Glomerular visceral epithelial cell (primary cell): ENCODE data around the gene CTSC.
"Not testable (repeated sequence)": the region's sequence is repeated elsewhere in the genome, so short reads cannot be mapped to it uniquely, and the experiment has no call there.

ENCODE experiments used
- DNase-seq: peaks from one replicate; pipeline ENCODE4 v3.0.0-alpha.2; 2016; ENCODE audit errors: extremely low spot score

The CTSC gene

DNA sequence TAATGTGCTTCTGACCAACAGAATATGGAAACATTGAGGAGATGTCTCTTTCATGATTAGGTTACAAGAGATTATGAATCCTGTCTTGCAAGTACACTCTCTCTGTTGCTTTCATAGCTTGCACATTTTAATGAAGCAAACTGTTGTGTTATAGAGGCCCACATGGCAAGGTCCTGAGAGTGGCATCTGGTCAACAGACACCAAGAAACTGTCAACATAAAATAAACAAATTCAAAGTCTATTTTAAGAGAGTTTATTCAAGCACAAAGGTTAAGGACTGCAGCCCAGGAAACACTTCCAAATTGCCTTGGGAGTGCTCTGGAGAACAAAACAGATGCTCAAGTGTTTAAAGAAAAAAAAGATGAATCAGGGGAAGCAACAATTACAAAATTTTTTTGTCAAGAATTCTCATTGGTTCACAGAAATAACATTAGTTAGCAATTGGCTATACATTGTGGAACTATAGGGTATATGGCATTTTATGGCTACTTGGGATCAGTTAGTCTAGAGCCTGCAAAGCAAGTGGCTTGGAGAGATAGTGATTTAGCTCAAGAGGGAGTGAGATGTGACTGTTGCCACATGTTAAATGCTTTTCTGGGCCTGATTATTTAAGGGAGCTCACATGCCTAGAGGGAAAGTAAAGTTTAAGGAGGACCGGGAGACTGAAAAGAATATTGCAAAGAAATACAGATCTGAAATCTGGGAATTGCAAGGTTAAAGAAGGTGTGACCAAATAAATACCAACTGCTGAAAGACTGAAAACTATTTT is 54.6 kb downstream of the CTSC start:
- DNase-seq, result no peak

GRCh38 chr11:88281317-88281712 is 56.2 kb downstream of the CTSC start:
- DNase-seq, result no peak

DNA sequence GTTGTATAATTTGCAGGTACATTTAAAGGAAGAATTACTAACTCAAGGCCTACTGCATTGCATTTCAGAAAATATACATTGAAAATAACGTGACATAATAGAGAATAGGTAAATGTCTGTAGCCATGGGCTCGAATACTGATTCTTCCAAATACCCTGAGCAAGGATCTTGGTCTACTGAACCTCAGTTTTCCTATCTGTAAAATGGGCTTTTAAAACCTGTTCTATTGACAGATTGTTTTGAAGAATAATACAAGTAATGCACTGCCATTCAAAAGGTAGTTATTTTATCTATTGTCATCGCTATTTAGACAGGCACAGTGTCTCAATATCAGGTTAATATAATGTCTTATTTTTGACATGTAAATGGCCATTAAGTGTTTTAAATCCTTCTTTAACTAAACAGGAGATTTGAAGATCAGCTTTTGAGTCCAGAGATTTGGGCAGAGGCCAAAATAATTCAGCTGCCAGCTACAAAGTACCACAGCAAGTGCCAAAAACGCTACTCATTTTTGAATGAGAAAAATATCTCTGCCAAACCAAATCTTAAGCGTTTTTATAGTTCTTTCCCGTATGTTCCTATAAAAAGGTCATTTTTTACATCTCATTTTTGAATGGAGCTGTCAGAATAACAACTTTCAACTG is 56.7 kb downstream of the CTSC start:
- no peak for DNase-seq

DNA sequence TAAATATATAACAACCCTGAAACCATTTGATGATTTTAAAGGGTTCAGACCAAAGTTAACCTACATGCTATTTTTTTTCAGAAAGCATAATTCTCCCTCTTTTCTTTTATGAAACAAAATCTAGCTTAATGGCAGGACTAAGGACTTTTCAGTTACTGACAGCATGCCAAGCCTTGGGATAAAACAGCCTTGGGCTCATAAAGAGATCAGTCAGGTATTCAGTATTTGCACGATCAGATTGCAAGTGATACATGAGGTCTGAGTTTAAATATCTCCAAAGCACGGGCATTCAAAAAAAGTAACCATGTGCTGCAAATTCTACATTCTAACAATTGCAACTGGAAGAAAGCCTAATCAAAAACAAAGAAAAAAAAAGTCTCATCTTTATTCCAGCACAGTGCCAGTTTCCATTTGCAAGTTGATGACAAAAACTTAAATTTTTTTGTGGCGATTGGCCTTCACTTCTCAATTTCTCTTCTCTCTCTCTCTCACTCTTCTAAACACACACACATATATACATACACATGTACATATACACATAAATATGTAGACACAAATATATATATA is 60.1 kb downstream of the CTSC start:
- DNase-seq, result no peak

DNA sequence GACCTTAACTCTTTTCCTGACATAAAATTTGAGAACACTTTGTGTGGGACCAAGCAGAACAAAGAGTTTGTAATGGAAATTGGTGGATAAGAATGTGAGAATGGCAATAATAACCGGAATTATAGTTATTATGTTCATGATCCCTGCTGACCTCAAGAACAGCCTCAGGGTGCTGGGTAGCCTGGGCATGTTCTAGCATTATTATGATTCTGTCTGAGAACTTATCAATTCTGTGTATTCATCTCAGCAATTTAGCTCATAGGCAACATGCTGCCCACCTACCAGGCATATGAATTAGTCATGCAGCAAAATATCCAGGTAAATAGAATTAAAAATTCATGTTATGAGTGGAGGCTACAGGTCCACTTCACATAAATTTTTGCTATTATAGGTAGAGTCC is 61.9 kb downstream of the CTSC start:
- no peak for DNase-seq

DNA sequence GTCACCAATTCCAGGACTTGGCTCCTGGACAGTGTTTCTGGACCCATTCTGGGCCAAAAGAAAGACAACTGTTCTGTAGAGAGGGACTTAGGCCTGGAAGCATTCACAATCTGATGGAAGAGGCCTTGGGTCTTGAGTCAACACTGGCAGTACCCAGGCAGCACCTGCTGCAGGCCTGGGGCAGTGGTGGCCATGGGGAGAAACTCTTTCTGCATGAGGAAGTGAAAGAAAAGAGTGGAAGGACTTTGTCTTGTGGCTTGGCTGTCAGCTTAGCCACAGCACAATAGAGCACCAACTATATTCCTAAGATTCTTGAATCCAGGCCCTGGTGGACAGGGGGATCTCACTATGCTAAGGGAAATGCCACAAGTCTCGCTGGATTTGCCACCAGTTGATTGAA is 70.6 kb downstream of the CTSC start:
- DNase-seq, result no peak

GRCh38 chr11:88266157-88266556 is 71.4 kb downstream of the CTSC start:
- no peak for DNase-seq

GRCh38 chr11:88259431-88259830 is 78.1 kb downstream of the CTSC start:
- no peak for DNase-seq

GRCh38 chr11:88252208-88252607 is 85.3 kb downstream of the CTSC start:
- DNase-seq, result no peak

DNA sequence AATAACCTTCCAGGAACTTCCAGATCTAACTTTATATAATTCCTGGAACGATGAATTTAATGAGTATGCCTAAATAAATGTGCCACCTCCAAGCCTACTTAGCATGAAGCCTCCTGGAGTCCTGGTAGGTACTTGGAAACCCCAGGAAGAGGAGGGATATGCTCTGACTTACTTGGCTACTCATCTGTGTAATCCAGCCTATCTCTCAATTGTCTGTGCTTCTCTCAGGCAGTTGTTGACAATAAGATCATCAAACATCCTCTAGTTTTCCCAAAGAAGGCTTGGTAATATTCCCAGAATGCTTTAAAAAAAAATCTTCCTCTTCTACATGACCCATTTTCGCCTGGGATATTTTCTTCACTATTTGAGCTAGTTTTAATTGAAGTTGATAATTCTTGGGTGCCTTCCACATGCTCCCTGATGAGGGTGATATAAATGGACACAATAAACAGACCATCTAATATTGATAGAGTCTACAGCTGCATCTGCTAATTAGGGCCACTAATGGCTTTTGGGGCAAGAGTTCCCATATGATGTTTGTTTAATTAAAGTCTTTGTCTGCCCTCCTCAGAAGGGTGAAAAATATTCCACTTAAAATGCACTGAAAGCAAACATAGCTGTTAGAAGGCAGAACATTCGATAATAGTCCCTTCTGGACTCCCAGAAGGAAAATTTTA is 86.8 kb downstream of the CTSC start:
- DNase-seq, result no peak

DNA sequence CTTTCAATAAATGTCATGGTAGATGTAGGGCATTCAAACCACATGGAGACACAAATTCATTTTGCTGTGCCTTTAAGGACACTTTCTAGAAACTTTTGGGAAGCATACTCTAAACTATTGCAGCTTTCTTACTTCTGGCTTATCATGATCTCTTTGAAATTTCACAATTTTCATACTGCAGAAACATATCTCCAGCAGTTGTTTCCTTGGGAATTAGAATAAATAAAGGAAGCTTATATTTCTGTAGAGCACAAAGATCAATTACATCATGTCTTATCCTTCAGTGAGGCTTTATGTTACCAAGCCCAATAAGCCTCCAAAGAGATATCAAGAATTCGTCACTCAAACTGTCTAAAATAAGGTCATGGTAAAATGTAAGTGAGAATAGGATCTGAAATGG is 87.8 kb downstream of the CTSC start:
- no peak for DNase-seq

DNA sequence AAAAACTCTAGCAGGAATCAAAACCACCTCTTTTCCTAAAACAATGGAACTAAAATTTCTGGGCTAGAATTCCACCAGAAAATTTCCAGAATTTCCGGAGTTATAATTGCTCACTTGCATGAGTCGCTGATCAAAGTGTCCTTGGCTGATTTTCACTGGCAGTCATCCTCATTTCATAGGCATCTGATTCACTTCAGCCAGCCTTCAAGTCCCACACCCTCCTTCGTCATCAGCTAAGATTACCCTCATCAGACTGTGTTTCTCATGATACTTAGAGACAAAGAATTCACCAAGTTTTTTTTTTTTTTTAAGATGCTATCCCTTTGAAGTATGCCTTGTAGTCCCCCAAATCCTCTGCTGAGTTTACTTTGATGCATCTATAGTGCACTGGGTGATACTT is 90.8 kb downstream of the CTSC start:
- peak; percentile 37 for DNase-seq

GRCh38 chr11:88245576-88245975 is 92.0 kb downstream of the CTSC start:
- DNase-seq, result not testable (repeated sequence)
